ENCODE data around the gene KLC4. TPM values are rescaled to one million over a fixed set of nuclear protein-coding genes. Genes with fewer than 3 reads are reported as not detected.
A peak's percentile ranks its signal among the peaks of the same experiment; 100 is the strongest.

The KLC4 gene
- total and polyA plus RNA-seq, 9 of the 15 experiments (the other 6 are each of a cell fraction or from before 2014, with no cell fraction given), result 1.7 to 16.2 (median 7.7) TPM

- TF ChIP-seq CGGBP1 (CRISPR knock-in tag; IDR thresholded peaks at IDR 0.05), result 0 out of 2 replicates have a peak, but pooled peaks have one; percentile 46
- TF ChIP-seq SMAD4 (CRISPR knock-in tag; conservative IDR thresholded peaks at IDR 0.05), result 0 out of 2 replicates have a peak, but pooled peaks have one; percentile 30
- TF ChIP-seq TRIM28 (IDR thresholded peaks at IDR 0.05), result no peak
- TF ChIP-seq ZKSCAN3 (CRISPR knock-in tag; IDR thresholded peaks at IDR 0.05), result no peak
- TF ChIP-seq MIER1 (IDR thresholded peaks at IDR 0.05; ENCODE audit: low read depth), result no peak
- no peak for TF ChIP-seq THRA (IDR thresholded peaks at IDR 0.05)
- no peak for TF ChIP-seq ZSCAN29 (IDR thresholded peaks at IDR 0.05)
- TF ChIP-seq PHF20 (IDR thresholded peaks at IDR 0.05; ENCODE audit: partially characterized antibody), result no peak
- no peak for TF ChIP-seq ERF (CRISPR knock-in tag; IDR thresholded peaks at IDR 0.05)
- no peak for TF ChIP-seq NR2F6 (CRISPR knock-in tag; IDR thresholded peaks at IDR 0.05)
- TF ChIP-seq ZBTB40 (IDR thresholded peaks at IDR 0.05), result peak; percentile 59
- TF ChIP-seq ZBTB40 (CRISPR knock-in tag; IDR thresholded peaks at IDR 0.05), result no peak
- TF ChIP-seq OTX1 (CRISPR knock-in tag; IDR thresholded peaks at IDR 0.05), result no peak
- no peak for TF ChIP-seq ZNF518B (CRISPR knock-in tag; IDR thresholded peaks at IDR 0.05)
Observed at GRCh38 chr6:43093436-43094289, 34.2 kb downstream of the KLC4 start (continued).
